A549 (cell line): ENCODE results near the gene BCDIN3D. TPM values are rescaled to one million over a fixed set of nuclear protein-coding genes. Genes with fewer than 3 reads are reported as not detected.

Experiments
- ATAC-seq, 2 experiments: fragments of 200-7000 bp in 1 of 2; fragments of >200 bp in 1 of 2; cut with Nextera tagmentation in 1 of 2; cut with Tn5 transposase in 1 of 2; 3 replicates each; pipeline versions ENCODE4 v1.8.0 to v1.9.1; 2018 to 2020; ENCODE audit warnings: mild to moderate bottlenecking in 1 of 2, moderate library complexity in 1 of 2
- CTCF ChIA-PET: fragments of 300-600 bp; sonication (Branson Sonifier 250); formaldehyde crosslinking; extraction: SDS; loops from one replicate; lab custom pipeline; 2021; ENCODE audit warnings: antibody characterized with exemption, inconsistent platforms; lab: Yijun Ruan, JAX
- POLR2A ChIA-PET: fragments of 350-600 bp; formaldehyde crosslinking; extraction: SDS; loops from one replicate; lab custom pipeline; 2021; ENCODE audit warnings: antibody characterized with exemption, inconsistent platforms; lab: Yijun Ruan, JAX
- DNase-seq, 2 experiments: peaks; one replicate each; pipeline versions ENCODE4 v3.0.0 to v3.0.0-alpha.2; 2011 to 2016; ENCODE audit warnings: low read depth in 1 of 2, low spot score in 1 of 2
- FAIRE-seq: peaks from 2 replicates; lab custom pipeline; 2011; peaks lifted over from hg19 to GRCh38; lab: Jason Lieb, UNC
- H3K27ac ChIP-seq, 2 experiments: fragments of >200 bp; sonication (Bioruptor Twin); formaldehyde crosslinking; 3 replicates each; pipeline ENCODE4 v1.5.1; 2016 to 2017
- H3K4me1 ChIP-seq: fragments of >200 bp; sonication (Bioruptor Twin); formaldehyde crosslinking; 3 replicates; pipeline ENCODE4 v1.6.1; 2016
- H3K4me2 ChIP-seq: fragments of >200 bp; sonication (Bioruptor Twin); formaldehyde crosslinking; 3 replicates; pipeline ENCODE4 v1.6.1; 2016
- H3K4me3 ChIP-seq: fragments of >200 bp; sonication (Bioruptor Twin); formaldehyde crosslinking; 3 replicates; pipeline ENCODE4 v1.5.1; 2016
- H3K9me3 ChIP-seq: fragments of >200 bp; sonication (Bioruptor Twin); formaldehyde crosslinking; 3 replicates; pipeline ENCODE4 v1.6.1; 2016
- CHD2 ChIP-seq: fragments of 150-350 bp; IDR thresholded peaks from 2 replicates; pipeline ENCODE4 v1.6.1; 2014; ENCODE audit warnings: low read length; ENCODE audit not compliant: partially characterized antibody
- CHD4 ChIP-seq: fragments of 200-600 bp; sonication (generic); IDR thresholded peaks from 2 replicates; pipeline ENCODE4 v1.6.1; 2016; ENCODE audit warnings: antibody characterized with exemption, mild to moderate bottlenecking, borderline replicate concordance
- EP300 ChIP-seq, 2 experiments: fragments of >200 bp; sonication (Bioruptor Twin); formaldehyde crosslinking; IDR thresholded peaks; 2 replicates in 1 of 2; 3 replicates in 1 of 2; pipeline ENCODE4 v1.6.1; 2016 to 2017
- GATA3 ChIP-seq: IDR thresholded peaks from 2 replicates; pipeline ENCODE4 v1.6.1; 2012; ENCODE audit warnings: borderline replicate concordance
- HDAC2 ChIP-seq: fragments of 200-600 bp; sonication (generic); IDR thresholded peaks from 2 replicates; pipeline ENCODE4 v1.6.1; 2016
- KDM1A ChIP-seq: fragments of 200-600 bp; sonication (generic); IDR thresholded peaks from 2 replicates; pipeline ENCODE4 v1.6.1; 2016; ENCODE audit warnings: low read depth, mild to moderate bottlenecking
- MAFK ChIP-seq: fragments of 450-650 bp; IDR thresholded peaks from 2 replicates; pipeline ENCODE4 v1.6.1; 2014; ENCODE audit not compliant: partially characterized antibody
- MAZ ChIP-seq: fragments of 150-350 bp; IDR thresholded peaks from 2 replicates; pipeline ENCODE4 v1.6.1; 2014; ENCODE audit warnings: antibody characterized with exemption, low read depth, low read length, borderline replicate concordance
- MYC ChIP-seq: IDR thresholded peaks from 2 replicates; pipeline ENCODE4 v1.6.1; 2012; ENCODE audit warnings: mild to moderate bottlenecking, inconsistent platforms, low read length, improper control_type of control experiment, borderline replicate concordance
- NFE2L2 ChIP-seq: fragments of 150-350 bp; conservative IDR thresholded peaks from 2 replicates; pipeline ENCODE4 v1.6.1; 2014; ENCODE audit warnings: low read length
- NR3C1 ChIP-seq: fragments of >200 bp; sonication (Bioruptor Twin); formaldehyde crosslinking; IDR thresholded peaks from 3 replicates; pipeline ENCODE4 v1.6.1; 2017
- POLR2A ChIP-seq: IDR thresholded peaks from 2 replicates; pipeline ENCODE4 v1.6.1; 2012; ENCODE audit warnings: mild to moderate bottlenecking, low read length
- TFCP2L1 ChIP-seq: fragments of 250-450 bp; sonication (Bioruptor Pico); IDR thresholded peaks from 2 replicates; pipeline ENCODE4 v1.5.0; 2021; ENCODE audit warnings: mild to moderate bottlenecking
- ZFP36 ChIP-seq: fragments of 450-650 bp; IDR thresholded peaks from 2 replicates; pipeline ENCODE4 v1.6.1; 2014; ENCODE audit warnings: borderline replicate concordance; ENCODE audit not compliant: partially characterized antibody
- ZNF302 ChIP-seq: fragments of 250-450 bp; sonication (Bioruptor Pico); IDR thresholded peaks from 2 replicates; pipeline ENCODE4 v1.9.0; 2021; ENCODE audit warnings: inconsistent platforms, mild to moderate bottlenecking, moderate library complexity
- WGBS: methylation state at CpG from one replicate; pipeline ENCODE4 v1.1.6; 2017; ENCODE audit errors: missing lambda C conversion rate; 5-methylcytosine and 5-hydroxymethylcytosine counted together
- polyA plus RNA-seq, 4 experiments: library from polyadenylated mRNA; depleted of rRNA in 3 of 4; stranded (reverse); fragments of >200 nt; fragmentation: RNase III in 1 of 4; extraction: RNeasy Plus Mini Kit Qiagen cat#74134 plus additional on column Dnase treatment in 1 of 4; gene quantifications; 2 replicates in 3 of 4; 3 replicates in 1 of 4; pipeline ENCODE4 v1.2.3, GENCODE V29; 2011 to 2017
- TF ChIP-seq, protein P1 (sequence below): fragments of >200 bp; sonication (Bioruptor Twin); formaldehyde crosslinking; IDR thresholded peaks from 3 replicates; pipeline ENCODE4 v1.5.1; 2016
- TF ChIP-seq, protein P2 (sequence below): IDR thresholded peaks from 2 replicates; pipeline ENCODE4 v1.6.1; 2012
- TF ChIP-seq, protein P3 (sequence below): fragments of >200 bp; sonication (Bioruptor Twin); formaldehyde crosslinking; IDR thresholded peaks from 2 replicates; pipeline ENCODE4 v1.6.1; 2016
- TF ChIP-seq, protein P4 (sequence below): IDR thresholded peaks from 2 replicates; pipeline ENCODE4 v1.6.1; 2012; ENCODE audit warnings: low read depth, borderline replicate concordance

BCDIN3D gene
- polyA plus RNA-seq, 2 of the 4 experiments (the other 2 are of a cell fraction), result 4.2 to 5.8 TPM

DNA sequence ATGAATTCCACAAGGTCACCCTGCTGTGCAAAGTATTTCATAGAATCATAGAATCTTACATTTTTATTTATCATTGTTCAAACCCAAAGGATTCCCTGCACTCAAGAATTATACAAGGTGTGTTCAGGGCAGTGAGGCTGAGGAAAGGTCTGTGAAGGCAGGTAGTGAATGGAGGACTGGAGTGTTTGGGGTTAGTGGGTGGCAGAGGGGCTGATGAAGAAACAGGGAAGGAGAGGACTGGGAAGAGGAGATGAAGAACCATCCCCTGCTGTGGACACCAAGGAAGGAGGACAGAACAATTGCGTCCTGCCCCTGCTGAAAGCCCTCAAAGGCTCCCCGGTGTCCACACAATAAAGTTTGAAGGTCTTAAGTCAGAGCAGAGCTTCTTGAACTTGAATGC is 10.8 kb upstream of the BCDIN3D start:
- CTCF ChIA-PET, result interaction anchor here (1.5 to 2.3 kb wide), 3 partner anchors 14 to 203 kb away, joined by 4 to 6 read pairs (median 5); no protein-coding TSS in a partner anchor
- no peak overlapping the region for H3K27ac ChIP-seq
- H3K4me3 ChIP-seq, result no peak overlapping the region
- POLR2A ChIA-PET, result no interaction called here
- WGBS, result 56% methylated on average over 2 of the region's 2 CpGs
- H3K9me3 ChIP-seq, result no peaks in the 10 kb centered on the region
- no peak for TF ChIP-seq NFE2L2
- TF ChIP-seq ZFP36, result no peak
- TF ChIP-seq EP300 (IDR thresholded peaks at IDR 0.05), result no peak
- no peak for TF ChIP-seq GATA3
- no peak for TF ChIP-seq POLR2A
- no peak for TF ChIP-seq MAFK
- TF ChIP-seq, protein P1, sequence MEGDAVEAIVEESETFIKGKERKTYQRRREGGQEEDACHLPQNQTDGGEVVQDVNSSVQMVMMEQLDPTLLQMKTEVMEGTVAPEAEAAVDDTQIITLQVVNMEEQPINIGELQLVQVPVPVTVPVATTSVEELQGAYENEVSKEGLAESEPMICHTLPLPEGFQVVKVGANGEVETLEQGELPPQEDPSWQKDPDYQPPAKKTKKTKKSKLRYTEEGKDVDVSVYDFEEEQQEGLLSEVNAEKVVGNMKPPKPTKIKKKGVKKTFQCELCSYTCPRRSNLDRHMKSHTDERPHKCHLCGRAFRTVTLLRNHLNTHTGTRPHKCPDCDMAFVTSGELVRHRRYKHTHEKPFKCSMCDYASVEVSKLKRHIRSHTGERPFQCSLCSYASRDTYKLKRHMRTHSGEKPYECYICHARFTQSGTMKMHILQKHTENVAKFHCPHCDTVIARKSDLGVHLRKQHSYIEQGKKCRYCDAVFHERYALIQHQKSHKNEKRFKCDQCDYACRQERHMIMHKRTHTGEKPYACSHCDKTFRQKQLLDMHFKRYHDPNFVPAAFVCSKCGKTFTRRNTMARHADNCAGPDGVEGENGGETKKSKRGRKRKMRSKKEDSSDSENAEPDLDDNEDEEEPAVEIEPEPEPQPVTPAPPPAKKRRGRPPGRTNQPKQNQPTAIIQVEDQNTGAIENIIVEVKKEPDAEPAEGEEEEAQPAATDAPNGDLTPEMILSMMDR, result no peak
- TF ChIP-seq TFCP2L1, result no peak
- no peak for TF ChIP-seq CHD4
- TF ChIP-seq MAZ, result no peak
- TF ChIP-seq, protein P2, sequence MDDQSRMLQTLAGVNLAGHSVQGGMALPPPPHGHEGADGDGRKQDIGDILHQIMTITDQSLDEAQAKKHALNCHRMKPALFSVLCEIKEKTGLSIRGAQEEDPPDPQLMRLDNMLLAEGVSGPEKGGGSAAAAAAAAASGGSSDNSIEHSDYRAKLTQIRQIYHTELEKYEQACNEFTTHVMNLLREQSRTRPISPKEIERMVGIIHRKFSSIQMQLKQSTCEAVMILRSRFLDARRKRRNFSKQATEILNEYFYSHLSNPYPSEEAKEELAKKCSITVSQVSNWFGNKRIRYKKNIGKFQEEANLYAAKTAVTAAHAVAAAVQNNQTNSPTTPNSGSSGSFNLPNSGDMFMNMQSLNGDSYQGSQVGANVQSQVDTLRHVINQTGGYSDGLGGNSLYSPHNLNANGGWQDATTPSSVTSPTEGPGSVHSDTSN, result no peak
- TF ChIP-seq, protein P3, sequence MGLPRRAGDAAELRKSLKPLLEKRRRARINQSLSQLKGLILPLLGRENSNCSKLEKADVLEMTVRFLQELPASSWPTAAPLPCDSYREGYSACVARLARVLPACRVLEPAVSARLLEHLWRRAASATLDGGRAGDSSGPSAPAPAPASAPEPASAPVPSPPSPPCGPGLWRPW, result no peak
- TF ChIP-seq HDAC2, result no peak
- no peak for TF ChIP-seq CHD2
- TF ChIP-seq KDM1A, result no peak
- TF ChIP-seq ZNF302, result no peak
- no peak for FAIRE-seq
- H3K4me2 ChIP-seq, result no peak overlapping the region
- no peaks in the 10 kb centered on the region for H3K4me1 ChIP-seq
- ATAC-seq, result no peak; a peak in 1 of 6 replicates
- no peak for DNase-seq

DNA sequence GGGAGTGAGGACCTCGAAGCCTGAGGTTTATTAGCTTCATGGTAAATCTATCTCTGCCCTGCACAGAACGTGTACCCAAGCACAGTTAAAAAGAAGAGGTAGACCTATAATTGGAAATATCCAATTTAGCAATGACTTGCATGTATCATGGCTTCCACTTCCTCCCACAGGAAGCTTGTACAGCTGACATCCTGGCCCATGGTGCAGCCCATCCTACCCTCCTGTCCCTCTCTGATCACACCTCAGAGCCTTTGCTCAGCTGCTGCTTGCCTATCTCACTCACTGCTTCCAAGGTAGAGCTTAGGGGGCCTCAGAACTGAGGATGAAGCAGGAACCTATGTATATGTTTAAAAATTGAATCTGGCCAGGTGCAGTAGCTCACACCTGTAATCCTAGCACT is 4.3 kb upstream of the BCDIN3D start:
- no peaks in the 10 kb centered on the region for H3K9me3 ChIP-seq
- peaks cover 6% of the 10 kb centered on the region for H3K4me1 ChIP-seq
- DNase-seq, result no peak
- ChIA-PET CTCF (interaction anchor here (0.9 to 4.7 kb wide), 7 partner anchors 9 to 227 kb away, joined by 4 to 24 read pairs (median 5); no protein-coding TSS in a partner anchor), POLR2A (no interaction called here)
- no peak for TF ChIP-seq CHD4
- TF ChIP-seq, protein P4, sequence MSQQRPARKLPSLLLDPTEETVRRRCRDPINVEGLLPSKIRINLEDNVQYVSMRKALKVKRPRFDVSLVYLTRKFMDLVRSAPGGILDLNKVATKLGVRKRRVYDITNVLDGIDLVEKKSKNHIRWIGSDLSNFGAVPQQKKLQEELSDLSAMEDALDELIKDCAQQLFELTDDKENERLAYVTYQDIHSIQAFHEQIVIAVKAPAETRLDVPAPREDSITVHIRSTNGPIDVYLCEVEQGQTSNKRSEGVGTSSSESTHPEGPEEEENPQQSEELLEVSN, result no peak
- TF ChIP-seq MYC, result no peak
- ATAC-seq, result no peak
- H3K4me2 ChIP-seq, result no peak overlapping the region
- FAIRE-seq, result no peak
- H3K27ac ChIP-seq, result no peak overlapping the region
- 26% methylated on average over 2 of the region's 2 CpGs for WGBS
- no peak overlapping the region for H3K4me3 ChIP-seq

DNA sequence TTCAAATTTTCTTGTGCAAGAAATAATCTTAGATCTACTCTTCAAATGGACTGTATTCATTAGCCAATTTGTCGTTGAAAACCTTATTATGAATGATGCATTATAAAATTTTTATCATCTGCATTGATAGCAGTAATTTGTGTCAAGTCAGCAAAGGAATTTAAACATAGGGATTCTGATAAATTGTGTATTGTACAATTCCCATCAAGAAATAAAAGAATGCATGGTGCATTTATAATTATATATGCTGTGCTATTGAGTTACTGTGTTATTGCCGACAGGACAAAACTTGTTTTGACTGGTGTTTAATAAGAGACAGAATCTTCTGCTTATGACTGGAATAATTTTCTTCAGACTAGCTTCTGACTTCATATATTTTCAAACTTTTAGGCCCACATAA is 3.1 kb upstream of the BCDIN3D start:
- FAIRE-seq, result no peak
- POLR2A ChIA-PET, result no interaction called here
- ATAC-seq, result no peak

More for the DNA sequence above, 3.1 kb upstream of the BCDIN3D start:
- no peak overlapping the region for H3K27ac ChIP-seq
- no peak overlapping the region for H3K4me2 ChIP-seq
- CTCF ChIA-PET, result interaction anchor here (1.2 to 4.7 kb wide), 6 partner anchors 7 to 228 kb away, joined by 4 to 24 read pairs (median 7); no protein-coding TSS in a partner anchor
- DNase-seq, result no peak
- WGBS, result 48% methylated on average over 2 of the region's 2 CpGs
- no peaks in the 10 kb centered on the region for H3K9me3 ChIP-seq
- no peak for TF ChIP-seq NR3C1
- peak; percentile 88 for TF ChIP-seq MAFK
- H3K4me3 ChIP-seq, result no peak overlapping the region
- peaks cover 13% of the 10 kb centered on the region for H3K4me1 ChIP-seq
